ENCODE measurements around the gene SLC26A5. TPM values are rescaled to one million over a fixed set of nuclear protein-coding genes. Genes with fewer than 3 reads are reported as not detected.

Gene SLC26A5
- total RNA-seq, 1 experiment from 2014 or later, result not detected

GRCh38 chr7:103391976-103392375 is 54.0 kb downstream of the SLC26A5 start:
- no peak overlapping the region for H3K4me3 ChIP-seq (ENCODE audit: low read depth in 2 of 2, low read length in 2 of 2)
- POLR2A ChIA-PET, result no interaction called here
- H3K4me1 ChIP-seq (ENCODE audit: control insufficient read depth, insufficient read depth, low read length), result no peaks in the 10 kb centered on the region
- intact Hi-C loops (cut with micrococcal nuclease; ENCODE audit: unreplicated experiment), result no loop called here
- no peak overlapping the region for H3K27ac ChIP-seq (ENCODE audit: low read length)
- CTCF ChIA-PET, result no interaction called here
- no peaks in the 10 kb centered on the region for H3K36me3 ChIP-seq (ENCODE audit: control insufficient read depth, insufficient read depth, low read length)
- DNase-seq (ENCODE audit: low read depth, low spot score), result no peak
- in situ Hi-C loops (cut with HindIII; ENCODE audit: low pct_unique_long_range_greater_than_20kb, low sequenced_read_pairs), result no loop called here
- peak; percentile 61; the same call in 1 of the 2 replicates for ATAC-seq
- no TSS peak for BruUV-seq (replicated peaks)
- no peaks in the 10 kb centered on the region for H3K9me3 ChIP-seq (ENCODE audit: control insufficient read depth, insufficient read depth, low read depth, low read length)
- TF ChIP-seq POLR2AphosphoS5 (IDR thresholded peaks at IDR 0.05; ENCODE audit: low read depth, low read length) (no peak), SIN3A (IDR thresholded peaks at IDR 0.05; ENCODE audit: borderline replicate concordance, insufficient read depth, low read depth, low read length) (no peak), CTCF (IDR thresholded peaks at IDR 0.05) (no peak), TCF7L2 (IDR thresholded peaks at IDR 0.05; ENCODE audit: low read depth, low read length) (no peak), REST (IDR thresholded peaks at IDR 0.05; ENCODE audit: insufficient read depth in 1 of 2, low read depth in 2 of 2, low read length in 1 of 2) (no peak)
- peaks cover 4% of the 10 kb centered on the region; the same call in 1 of the 2 replicates for H3K27me3 ChIP-seq (ENCODE audit: control insufficient read depth, insufficient read depth, low read length)

- Histone ChIP-seq H3K36me3 (ENCODE audit: control insufficient read depth, insufficient read depth, low read length) (no peaks in the 10 kb centered on the region), H3K9me3 (ENCODE audit: control insufficient read depth, insufficient read depth, low read depth, low read length) (no peaks in the 10 kb centered on the region), H3K27me3 (ENCODE audit: control insufficient read depth, insufficient read depth, low read length) (peaks cover 4% of the 10 kb centered on the region; the same call in 1 of the 2 replicates), H3K4me1 (ENCODE audit: control insufficient read depth, insufficient read depth, low read length) (no peaks in the 10 kb centered on the region), H3K27ac (ENCODE audit: low read length) (no peak overlapping the region), H3K4me3 (ENCODE audit: low read depth in 2 of 2, low read length in 2 of 2) (no peak overlapping the region)
- CTCF ChIA-PET, result no interaction called here
- POLR2A ChIA-PET, result interaction anchor here (0.8 kb wide), 1 partner anchor 182 kb away, joined by 6 read pairs; no protein-coding TSS in a partner anchor
- in situ Hi-C loops (cut with HindIII; ENCODE audit: low pct_unique_long_range_greater_than_20kb, low sequenced_read_pairs) (no loop called here), intact Hi-C loops (cut with micrococcal nuclease; ENCODE audit: unreplicated experiment) (no loop called here)
- no TSS peak for BruUV-seq (replicated peaks)
- ATAC-seq (no peak), DNase-seq (ENCODE audit: low read depth, low spot score) (no peak)
- no peak for TF ChIP-seq TCF7L2 (IDR thresholded peaks at IDR 0.05; ENCODE audit: low read depth, low read length)
- TF ChIP-seq REST (IDR thresholded peaks at IDR 0.05; ENCODE audit: insufficient read depth in 1 of 2, low read depth in 2 of 2, low read length in 1 of 2), result no peak
- TF ChIP-seq CTCF (IDR thresholded peaks at IDR 0.05), result no peak
- TF ChIP-seq SIN3A (IDR thresholded peaks at IDR 0.05; ENCODE audit: borderline replicate concordance, insufficient read depth, low read depth, low read length), result no peak
- TF ChIP-seq POLR2AphosphoS5 (IDR thresholded peaks at IDR 0.05; ENCODE audit: low read depth, low read length), result no peak
Observed at GRCh38 chr7:103391150-103391549, 54.9 kb downstream of the SLC26A5 start.
